ENCODE measurements around the gene NR6A1.

Gene NR6A1

DNA sequence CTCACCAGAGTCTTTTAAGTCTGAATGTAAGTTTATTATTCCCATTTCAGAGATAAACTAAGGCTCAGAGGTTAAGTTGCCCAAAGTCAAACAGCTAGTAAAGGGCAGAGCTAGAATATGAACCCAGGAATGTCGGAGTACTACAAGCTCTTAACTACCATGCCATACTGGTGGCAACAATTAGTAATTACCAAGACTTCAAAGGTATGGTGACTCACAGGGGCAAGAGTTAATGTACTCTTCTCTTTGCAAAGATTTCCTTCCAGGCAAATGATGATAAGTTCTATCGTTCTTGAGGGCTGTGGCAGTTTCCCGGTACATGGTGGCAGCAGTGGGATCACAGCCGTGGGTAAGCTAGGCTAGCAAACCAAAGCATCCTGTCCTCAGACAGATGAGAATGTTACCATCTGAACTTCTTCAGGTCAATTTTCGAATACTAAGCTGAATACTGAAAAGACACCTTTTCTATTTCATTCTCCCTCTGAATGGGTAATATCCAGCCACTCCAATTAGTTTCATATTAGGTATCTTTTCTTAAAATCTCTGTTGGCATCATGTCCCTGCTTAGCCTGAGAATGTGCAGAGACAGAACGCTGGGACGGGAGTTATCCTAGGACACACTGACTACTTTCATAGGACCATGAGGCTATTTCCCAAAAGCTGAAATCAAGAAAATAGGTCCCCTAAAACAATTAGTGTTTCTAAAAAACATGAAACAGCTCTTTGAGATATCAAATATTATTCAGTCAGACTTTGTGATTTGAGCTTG, 147.0 kb downstream of the NR6A1 start:
- Histone ChIP-seq H3K27me3 (ENCODE audit: control insufficient read depth, low read length) (no peaks in the 10 kb centered on the region; the same call in 1 of the 2 replicates), H3F3A (ENCODE audit: control insufficient read depth, insufficient read depth) (no peaks in the 10 kb centered on the region), H3K4me2 (ENCODE audit: low read length) (no peak overlapping the region), H4K20me1 (ENCODE audit: control insufficient read depth, insufficient read depth, low read depth, low read length) (0 out of 2 replicates have a peak, but pooled peaks cover 2% of the 10 kb centered on the region), H3K9me2 (replicated peaks; ENCODE audit: control insufficient read depth, low read length) (no peaks in the 10 kb centered on the region), H3K27ac (ENCODE audit: low read depth, low read length) (no peak overlapping the region), H3K9me3 (ENCODE audit: control insufficient read depth, insufficient read depth, low read length) (no peaks in the 10 kb centered on the region), H3K4me1 (ENCODE audit: control insufficient read depth, low read length) (no peaks in the 10 kb centered on the region), H3K36me3 (ENCODE audit: control insufficient read depth, low read length) (no peaks in the 10 kb centered on the region), H3K4me3 (ENCODE audit: low read length) (no peak overlapping the region), H3K79me2 (ENCODE audit: control insufficient read depth, low read length) (no peaks in the 10 kb centered on the region)
- TF ChIP-seq CTCF (IDR thresholded peaks at IDR 0.05; ENCODE audit: low read depth, low read length, poor library complexity, severe bottlenecking) (no peak), EZH2phosphoT487 (IDR thresholded peaks at IDR 0.05; ENCODE audit: borderline replicate concordance, low read length) (no peak)

DNA sequence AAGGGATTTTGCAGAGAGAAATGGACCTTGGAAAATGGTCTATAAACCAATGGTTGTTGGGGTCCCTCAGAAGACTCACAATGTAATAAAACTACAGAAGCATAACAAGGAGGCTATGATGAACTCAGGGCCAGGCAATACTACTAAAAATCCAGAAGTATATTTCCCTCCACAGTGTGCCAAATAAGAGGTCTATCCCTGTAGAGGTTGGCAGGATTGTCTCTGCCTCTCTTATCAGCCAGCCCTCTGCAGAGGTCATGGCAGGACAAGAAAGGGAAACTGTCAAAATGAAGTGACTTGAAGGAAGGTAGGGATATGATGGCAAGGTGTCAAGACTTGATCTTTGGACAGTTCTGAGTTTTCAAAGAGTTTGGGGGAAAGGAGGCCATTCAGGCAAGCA, 148.2 kb downstream of the NR6A1 start:
- Histone ChIP-seq H3F3A (ENCODE audit: control insufficient read depth, insufficient read depth) (no peaks in the 10 kb centered on the region), H4K20me1 (ENCODE audit: control insufficient read depth, insufficient read depth, low read depth, low read length) (0 out of 2 replicates have a peak, but pooled peaks cover 2% of the 10 kb centered on the region), H3K4me3 (ENCODE audit: low read length) (no peak overlapping the region), H3K9me2 (replicated peaks; ENCODE audit: control insufficient read depth, low read length) (no peaks in the 10 kb centered on the region), H3K27me3 (ENCODE audit: control insufficient read depth, low read length) (no peaks in the 10 kb centered on the region; the same call in 1 of the 2 replicates), H3K79me2 (ENCODE audit: control insufficient read depth, low read length) (no peaks in the 10 kb centered on the region), H3K4me2 (ENCODE audit: low read length) (no peak overlapping the region), H3K9me3 (ENCODE audit: control insufficient read depth, insufficient read depth, low read length) (no peaks in the 10 kb centered on the region), H3K36me3 (ENCODE audit: control insufficient read depth, low read length) (no peaks in the 10 kb centered on the region), H3K27ac (ENCODE audit: low read depth, low read length) (no peak overlapping the region), H3K4me1 (ENCODE audit: control insufficient read depth, low read length) (no peaks in the 10 kb centered on the region)
- TF ChIP-seq EZH2phosphoT487 (IDR thresholded peaks at IDR 0.05; ENCODE audit: borderline replicate concordance, low read length) (no peak), CTCF (IDR thresholded peaks at IDR 0.05; ENCODE audit: low read depth, low read length, poor library complexity, severe bottlenecking) (no peak)

- Histone ChIP-seq H3K4me2 (ENCODE audit: low read length) (no peak overlapping the region), H3K79me2 (ENCODE audit: control insufficient read depth, low read length) (no peaks in the 10 kb centered on the region), H3K9me3 (ENCODE audit: control insufficient read depth, insufficient read depth, low read length) (no peaks in the 10 kb centered on the region), H4K20me1 (ENCODE audit: control insufficient read depth, insufficient read depth, low read depth, low read length) (0 out of 2 replicates have a peak, but pooled peaks cover 2% of the 10 kb centered on the region), H3K4me1 (ENCODE audit: control insufficient read depth, low read length) (no peaks in the 10 kb centered on the region), H3F3A (ENCODE audit: control insufficient read depth, insufficient read depth) (no peaks in the 10 kb centered on the region), H3K9me2 (replicated peaks; ENCODE audit: control insufficient read depth, low read length) (no peaks in the 10 kb centered on the region), H3K4me3 (ENCODE audit: low read length) (no peak overlapping the region), H3K27ac (ENCODE audit: low read depth, low read length) (no peak overlapping the region), H3K36me3 (ENCODE audit: control insufficient read depth, low read length) (no peaks in the 10 kb centered on the region), H3K27me3 (ENCODE audit: control insufficient read depth, low read length) (no peaks in the 10 kb centered on the region; the same call in 1 of the 2 replicates)
- TF ChIP-seq CTCF (IDR thresholded peaks at IDR 0.05; ENCODE audit: low read depth, low read length, poor library complexity, severe bottlenecking) (no peak), EZH2phosphoT487 (IDR thresholded peaks at IDR 0.05; ENCODE audit: borderline replicate concordance, low read length) (no peak)
Observed at GRCh38 chr9:124621371-124622328, 149.5 kb downstream of the NR6A1 start.
